Muscle layer of colon (tissue), 2 donors: ENCODE results near the gene SPTBN5.

Source experiments
- H3K27ac ChIP-seq: one replicate; pipeline ENCODE4 v1.7.0; 2013; ENCODE audit warnings: low read depth, mild to moderate bottlenecking, low read length, moderate library complexity
- H3K27me3 ChIP-seq, 2 donors: one replicate each; pipeline ENCODE4 v1.7.0; 2013; ENCODE audit warnings: low read length in 2 of 2, mild to moderate bottlenecking in 2 of 2; ENCODE audit not compliant: insufficient read depth in 2 of 2, control insufficient read depth in 1 of 2
- H3K36me3 ChIP-seq: one replicate; pipeline ENCODE4 v1.7.0; 2013; ENCODE audit warnings: mild to moderate bottlenecking, low read length; ENCODE audit not compliant: insufficient read depth
- H3K4me1 ChIP-seq: one replicate; pipeline ENCODE4 v1.7.0; 2013; ENCODE audit warnings: mild to moderate bottlenecking, low read length; ENCODE audit not compliant: insufficient read depth
- H3K4me3 ChIP-seq, 2 donors: one replicate each; pipeline ENCODE4 v1.7.0; 2013; ENCODE audit warnings: low read length in 2 of 2, low read depth in 1 of 2, mild to moderate bottlenecking in 1 of 2, moderate library complexity in 1 of 2
- H3K9ac ChIP-seq: one replicate; pipeline ENCODE4 v1.7.0; 2013; ENCODE audit warnings: low read length
- H3K9me3 ChIP-seq: one replicate; pipeline ENCODE4 v1.7.0; 2013; ENCODE audit warnings: mild to moderate bottlenecking, low read length
- donor health status: abdominal sarcoma.
- donor health status: Adenocarcinoma of cecum.

Gene SPTBN5

GRCh38 chr15:41869770-41870688, 23.8 kb downstream of the SPTBN5 start:
- Histone ChIP-seq H3K27me3 (no peaks in the 10 kb centered on the region), H3K9me3 (no peaks in the 10 kb centered on the region), H3K9ac (no peak overlapping the region), H3K36me3 (no peaks in the 10 kb centered on the region), H3K4me1 (no peaks in the 10 kb centered on the region), H3K4me3 (no peak overlapping the region), H3K27ac (no peak overlapping the region)

GRCh38 chr15:41868321-41868720, 25.5 kb downstream of the SPTBN5 start:
- no peak overlapping the region for H3K27ac ChIP-seq
- no peak overlapping the region for H3K4me3 ChIP-seq
- H3K9me3 ChIP-seq, result no peaks in the 10 kb centered on the region
- no peaks in the 10 kb centered on the region for H3K36me3 ChIP-seq
- no peaks in the 10 kb centered on the region for H3K27me3 ChIP-seq
- H3K4me1 ChIP-seq, result no peaks in the 10 kb centered on the region
- no peak overlapping the region for H3K9ac ChIP-seq

GRCh38 chr15:41866872-41867579, 26.8 kb downstream of the SPTBN5 start:
- H3K9me3 ChIP-seq, result no peaks in the 10 kb centered on the region

GRCh38 chr15:41866263-41866703, 27.6 kb downstream of the SPTBN5 start:
- Histone ChIP-seq H3K4me1 (no peaks in the 10 kb centered on the region), H3K4me3 (no peak overlapping the region), H3K27ac (no peak overlapping the region), H3K9ac (no peak overlapping the region), H3K9me3 (no peaks in the 10 kb centered on the region), H3K36me3 (no peaks in the 10 kb centered on the region), H3K27me3 (no peaks in the 10 kb centered on the region)

More at GRCh38 chr15:41866872-41867579, 26.8 kb downstream of the SPTBN5 start:
- Histone ChIP-seq H3K27ac (no peak overlapping the region), H3K4me1 (no peaks in the 10 kb centered on the region), H3K9ac (no peak overlapping the region), H3K27me3 (no peaks in the 10 kb centered on the region), H3K4me3 (no peak overlapping the region), H3K36me3 (no peaks in the 10 kb centered on the region)

GRCh38 chr15:41865490-41866055, 28.3 kb downstream of the SPTBN5 start:
- Histone ChIP-seq H3K9me3 (no peaks in the 10 kb centered on the region), H3K36me3 (no peaks in the 10 kb centered on the region), H3K4me3 (no peak overlapping the region), H3K27ac (no peak overlapping the region), H3K4me1 (no peaks in the 10 kb centered on the region), H3K9ac (no peak overlapping the region), H3K27me3 (no peaks in the 10 kb centered on the region)

GRCh38 chr15:41862515-41863116, 31.2 kb downstream of the SPTBN5 start:
- Histone ChIP-seq H3K27me3 (no peaks in the 10 kb centered on the region), H3K9ac (no peak overlapping the region), H3K4me1 (no peaks in the 10 kb centered on the region), H3K36me3 (no peaks in the 10 kb centered on the region), H3K9me3 (no peaks in the 10 kb centered on the region), H3K4me3 (no peak overlapping the region), H3K27ac (no peak overlapping the region)

- no peaks in the 10 kb centered on the region for H3K36me3 ChIP-seq
- H3K9ac ChIP-seq, result no peak overlapping the region
- H3K4me3 ChIP-seq, result no peak overlapping the region
- no peaks in the 10 kb centered on the region for H3K4me1 ChIP-seq
- no peak overlapping the region for H3K27ac ChIP-seq
- H3K9me3 ChIP-seq, result no peaks in the 10 kb centered on the region
- H3K27me3 ChIP-seq, result no peaks in the 10 kb centered on the region
Measured at GRCh38 chr15:41861736-41862356, 32.0 kb downstream of the SPTBN5 start.

GRCh38 chr15:41860049-41860828, 33.6 kb downstream of the SPTBN5 start:
- no peak overlapping the region for H3K4me3 ChIP-seq
- H3K9me3 ChIP-seq, result no peaks in the 10 kb centered on the region
- H3K27me3 ChIP-seq, result peaks cover 0 to 4% of the 10 kb centered on the region in 2 donors
- no peaks in the 10 kb centered on the region for H3K36me3 ChIP-seq
- H3K27ac ChIP-seq, result no peak overlapping the region
- no peak overlapping the region for H3K9ac ChIP-seq
- no peaks in the 10 kb centered on the region for H3K4me1 ChIP-seq

- H3K9me3 ChIP-seq, result no peaks in the 10 kb centered on the region
- no peak overlapping the region for H3K9ac ChIP-seq
- H3K27ac ChIP-seq, result no peak overlapping the region
- H3K4me1 ChIP-seq, result no peaks in the 10 kb centered on the region
- peaks cover 0 to 18% of the 10 kb centered on the region in 2 donors for H3K27me3 ChIP-seq
- no peaks in the 10 kb centered on the region for H3K36me3 ChIP-seq
- no peak overlapping the region for H3K4me3 ChIP-seq
Measured at GRCh38 chr15:41858756-41859155, 35.1 kb downstream of the SPTBN5 start.

GRCh38 chr15:41857316-41857715, 36.5 kb downstream of the SPTBN5 start:
- Histone ChIP-seq H3K36me3 (no peaks in the 10 kb centered on the region), H3K27me3 (peaks cover 0 to 32% of the 10 kb centered on the region in 2 donors), H3K9ac (no peak overlapping the region), H3K27ac (no peak overlapping the region), H3K4me3 (no peak overlapping the region), H3K4me1 (no peaks in the 10 kb centered on the region), H3K9me3 (no peaks in the 10 kb centered on the region)
